ENCODE measurements around the gene HSCB.
"Not testable (repeated sequence)": the region's sequence is repeated elsewhere in the genome, so short reads cannot be mapped to it uniquely, and the experiment has no call there.

Gene HSCB

DNA sequence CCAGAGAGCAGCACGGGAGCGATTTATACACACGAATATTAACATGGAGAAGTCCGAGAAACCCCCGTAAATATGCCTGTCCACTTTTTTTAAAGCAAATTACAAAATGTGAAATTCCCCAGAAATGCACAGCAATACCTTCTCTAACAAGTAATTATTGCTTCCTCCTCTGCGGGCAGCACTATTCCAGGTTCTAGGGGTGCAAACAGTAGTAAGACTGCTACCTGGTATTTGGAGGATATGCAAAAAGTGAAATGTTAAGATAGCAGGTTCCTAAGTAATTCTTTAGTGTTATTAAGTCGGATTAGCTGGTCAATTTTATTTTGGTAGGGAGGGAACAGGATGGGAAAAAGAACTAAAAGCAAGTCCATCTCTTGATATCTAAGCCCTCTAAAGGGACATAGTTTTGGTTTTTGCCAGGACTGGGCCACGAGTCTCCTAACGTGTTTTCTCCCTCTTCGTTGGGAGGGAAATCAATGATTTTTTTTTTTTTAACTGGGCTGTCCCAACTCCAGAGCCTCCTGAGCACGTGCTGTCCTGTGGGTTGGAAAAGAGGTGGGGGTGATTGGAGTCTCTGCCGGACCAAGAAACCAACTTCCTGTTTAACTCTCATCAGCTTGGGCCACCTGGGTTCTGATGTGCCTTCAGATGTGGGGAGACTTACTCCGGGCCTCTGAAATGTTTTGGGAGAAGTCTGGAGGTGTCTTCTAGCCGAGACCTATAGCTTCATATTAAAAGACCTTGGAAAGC is 60.2 kb downstream of the HSCB start:
- WGBS, 2 experiments (ENCODE audit: insufficient coverage in 2 of 2) = 83 to 85% methylated on average over 9 of the region's 14 CpGs
- Histone ChIP-seq H3K4me3 (ENCODE audit: extremely low read depth, insufficient read depth, low read length, poor library complexity, severe bottlenecking) (no peak overlapping the region), H3K9me3 (ENCODE audit: control insufficient read depth, low read length) (no peaks in the 10 kb centered on the region), H3K27ac (ENCODE audit: low read depth, low read length, severe bottlenecking) (no peak overlapping the region), H3K4me1 (ENCODE audit: control insufficient read depth, insufficient read depth, low read length, poor library complexity, severe bottlenecking) (peaks cover 5% of the 10 kb centered on the region), H3K36me3 (ENCODE audit: control insufficient read depth, insufficient read depth, low read length) (peaks cover 18% of the 10 kb centered on the region)

DNA sequence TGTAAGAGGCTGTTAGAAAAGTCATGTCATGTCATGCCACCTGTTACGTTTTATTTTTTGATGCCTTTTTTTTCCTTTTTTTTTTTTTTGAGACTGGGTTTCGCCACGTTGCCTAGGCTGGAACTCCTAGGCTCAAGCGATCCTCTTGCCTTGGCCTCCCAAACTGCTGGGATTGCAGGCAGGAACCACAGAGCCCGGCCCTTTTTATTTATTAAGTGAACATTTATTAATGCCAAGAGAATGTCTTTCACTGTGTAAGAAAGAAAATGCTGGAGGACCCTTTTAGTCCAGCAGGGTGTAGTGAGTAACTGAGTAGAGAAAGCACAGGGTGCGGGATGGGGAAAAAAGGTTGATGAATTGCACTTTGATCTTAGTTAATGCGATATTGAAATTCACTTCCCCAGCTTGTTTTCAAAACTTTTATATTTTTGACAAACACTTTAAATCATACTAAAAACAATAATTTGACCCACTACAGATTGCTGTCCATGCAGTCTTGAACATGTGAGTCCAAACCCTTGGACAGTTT is 60.8 kb downstream of the HSCB start:
- WGBS, 2 experiments (ENCODE audit: insufficient coverage in 2 of 2) = 100% methylated on average over 1 to 2 of the region's 7 CpGs
- Histone ChIP-seq H3K27ac (ENCODE audit: low read depth, low read length, severe bottlenecking) (no peak overlapping the region), H3K9me3 (ENCODE audit: control insufficient read depth, low read length) (no peaks in the 10 kb centered on the region), H3K4me1 (ENCODE audit: control insufficient read depth, insufficient read depth, low read length, poor library complexity, severe bottlenecking) (peaks cover 5% of the 10 kb centered on the region), H3K36me3 (ENCODE audit: control insufficient read depth, insufficient read depth, low read length) (peaks cover 11% of the 10 kb centered on the region), H3K4me3 (ENCODE audit: extremely low read depth, insufficient read depth, low read length, poor library complexity, severe bottlenecking) (no peak overlapping the region)

DNA sequence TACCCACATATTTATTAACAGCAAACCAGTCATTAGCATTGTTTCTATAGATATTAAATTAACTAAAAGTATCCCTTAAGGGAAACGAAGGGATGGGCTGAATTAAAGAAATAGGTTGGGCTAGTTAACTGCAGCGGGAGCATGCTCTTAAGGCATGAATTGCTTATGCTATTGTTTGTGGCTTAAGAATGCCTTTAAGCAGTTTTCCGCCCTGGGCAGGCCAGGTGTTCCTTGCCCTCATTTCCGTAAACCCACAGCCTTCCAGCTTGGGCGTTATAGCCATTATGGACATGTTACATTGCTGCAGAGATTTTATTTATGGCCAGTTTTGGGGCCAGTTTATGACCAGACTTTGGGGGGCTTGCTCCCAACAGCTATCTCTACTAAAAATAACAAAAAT is 63.6 kb downstream of the HSCB start:
- H3K4me3 ChIP-seq (ENCODE audit: extremely low read depth, insufficient read depth, low read length, poor library complexity, severe bottlenecking); H3K36me3 ChIP-seq (ENCODE audit: control insufficient read depth, insufficient read depth, low read length); H3K27ac ChIP-seq (ENCODE audit: low read depth, low read length, severe bottlenecking); H3K4me1 ChIP-seq (ENCODE audit: control insufficient read depth, insufficient read depth, low read length, poor library complexity, severe bottlenecking); H3K9me3 ChIP-seq (ENCODE audit: control insufficient read depth, low read length): not testable (repeated sequence)
- 88 to 92% methylated on average over 2 to 5 of the region's 5 CpGs for WGBS, 2 experiments (ENCODE audit: insufficient coverage in 2 of 2)

Data from mesodermal cell (in vitro differentiated cells).